NOMO-1 treated with dmso at 0.1 percent for 144 hours (cell line): Measurements from ENCODE around the gene BBS5.
"Not testable (repeated sequence)": the region's sequence is repeated elsewhere in the genome, so short reads cannot be mapped to it uniquely, and the experiment has no call there.

ENCODE experiments used
- DNase-seq: peaks from one replicate; lab custom pipeline; 2025; ENCODE audit not compliant: unreplicated experiment; lab: John Stamatoyannopoulos, UW

The BBS5 gene

DNA sequence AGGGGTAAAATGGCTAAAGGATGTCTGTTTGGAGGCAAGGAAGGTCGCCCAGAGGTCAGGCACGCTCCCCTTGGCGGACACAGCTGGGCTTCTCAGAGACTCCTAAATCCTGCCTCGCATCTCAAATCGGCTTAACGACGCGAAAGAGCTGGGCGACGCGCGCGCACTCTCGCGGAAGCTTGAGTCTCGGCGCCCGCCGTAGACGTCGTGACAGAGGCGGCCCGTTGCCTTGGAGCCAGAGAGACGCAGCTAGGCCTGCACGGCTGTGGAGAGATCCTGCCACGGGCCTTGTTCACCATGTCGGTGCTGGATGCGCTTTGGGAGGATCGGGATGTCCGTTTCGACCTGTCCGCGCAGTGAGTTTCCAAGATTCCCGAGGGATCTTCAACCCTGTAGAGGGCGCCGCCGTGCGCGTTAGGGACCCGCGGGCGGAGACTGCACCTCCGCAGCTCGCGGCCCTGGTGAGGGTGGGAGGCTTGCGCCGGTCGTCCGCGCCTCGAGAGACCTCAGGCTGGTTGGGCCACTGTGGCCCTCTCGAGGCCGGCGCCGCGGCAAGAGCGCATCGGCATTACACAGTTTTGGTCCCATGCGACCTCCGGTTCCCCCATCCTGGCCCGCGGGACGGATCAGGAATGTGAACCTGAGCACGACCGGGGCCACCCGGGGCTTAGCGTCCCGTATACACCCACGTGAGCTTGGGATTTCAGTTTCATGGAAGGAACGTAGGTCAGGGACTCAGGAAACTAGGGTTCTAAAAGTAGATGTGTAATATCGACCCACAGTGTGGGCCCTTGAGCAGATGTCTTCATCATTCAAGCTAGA, at the start of gene BBS5:
Gene BBS5, plus strand, starts transcription at position 238 of the 822 bp plus-strand sequence. Its CDS starts 60 bp downstream, at position 298.
- peak; percentile 74 for DNase-seq

- DNase-seq = not testable (repeated sequence)
Observed at GRCh38 chr2:169431772-169432171, 47.5 kb upstream of the BBS5 start.

- not testable (repeated sequence) for DNase-seq
Observed at GRCh38 chr2:169434236-169434635, 45.1 kb upstream of the BBS5 start.

- DNase-seq = no peak
Observed at GRCh38 chr2:169438466-169439072, 40.7 kb upstream of the BBS5 start.

- DNase-seq = no peak
Observed at GRCh38 chr2:169439900-169440299, 39.4 kb upstream of the BBS5 start.

DNA sequence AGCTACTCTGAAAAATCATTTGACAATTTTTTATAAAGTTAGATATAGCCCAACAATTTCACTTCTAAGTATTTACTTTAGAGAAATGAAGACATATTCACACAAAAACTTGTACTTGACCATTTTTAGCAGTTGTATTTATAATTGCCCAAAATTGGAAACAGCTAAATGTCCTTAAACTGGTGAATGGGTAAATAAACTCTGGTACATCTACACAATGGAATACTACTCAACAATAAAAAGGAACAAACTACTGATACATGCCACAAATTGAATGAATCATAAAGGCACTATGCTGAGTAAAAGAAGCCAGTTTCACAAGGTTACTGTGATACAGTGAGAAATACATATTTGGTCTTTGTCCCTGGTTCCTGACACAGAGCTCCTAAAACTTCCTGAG, 32.8 kb upstream of the BBS5 start:
- DNase-seq = no peak

GRCh38 chr2:169448316-169448715, 31.0 kb upstream of the BBS5 start:
- no peak for DNase-seq

GRCh38 chr2:169448865-169449264, 30.4 kb upstream of the BBS5 start:
- no peak for DNase-seq

DNA sequence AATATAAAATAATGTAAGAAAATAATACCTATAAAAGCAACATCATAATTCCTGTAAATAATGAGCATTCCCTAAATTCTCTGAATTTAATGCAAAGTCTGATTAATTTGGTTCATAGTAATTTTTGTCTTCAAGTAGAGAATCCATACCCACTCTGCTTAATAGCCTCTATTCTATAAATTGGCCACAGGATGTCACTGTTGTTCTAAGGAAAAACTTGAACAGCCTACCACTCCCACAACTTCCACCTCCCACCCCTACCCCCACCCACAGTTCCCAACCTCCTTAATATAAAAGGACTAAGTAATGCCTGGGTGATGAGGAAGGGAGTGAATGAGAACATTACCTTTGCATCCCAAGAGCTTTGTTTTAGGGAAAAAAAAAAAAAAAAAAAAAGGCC, 27.2 kb upstream of the BBS5 start:
- no peak for DNase-seq

DNA sequence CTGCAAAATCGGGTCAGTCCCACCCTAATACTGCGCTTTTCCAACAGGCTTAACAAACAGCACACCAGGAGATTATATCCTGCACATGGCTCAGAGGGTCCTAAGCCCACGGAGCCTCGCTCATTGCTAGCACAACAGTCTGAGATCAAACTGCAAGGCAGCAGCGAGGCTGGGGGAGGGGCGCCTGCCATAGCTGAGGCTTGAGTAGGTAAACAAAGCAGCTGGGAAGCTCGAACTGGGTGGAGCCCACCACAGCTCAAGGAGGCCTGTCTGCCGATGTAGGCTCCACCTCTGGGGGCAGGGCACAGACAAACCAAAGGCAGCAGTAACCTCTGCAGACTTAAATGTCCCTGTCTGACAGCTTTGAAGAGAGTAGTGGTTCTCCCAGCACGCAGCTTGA, 26.2 kb upstream of the BBS5 start:
- not testable (repeated sequence) for DNase-seq

GRCh38 chr2:169461143-169461542, 18.2 kb upstream of the BBS5 start:
- no peak for DNase-seq

DNA sequence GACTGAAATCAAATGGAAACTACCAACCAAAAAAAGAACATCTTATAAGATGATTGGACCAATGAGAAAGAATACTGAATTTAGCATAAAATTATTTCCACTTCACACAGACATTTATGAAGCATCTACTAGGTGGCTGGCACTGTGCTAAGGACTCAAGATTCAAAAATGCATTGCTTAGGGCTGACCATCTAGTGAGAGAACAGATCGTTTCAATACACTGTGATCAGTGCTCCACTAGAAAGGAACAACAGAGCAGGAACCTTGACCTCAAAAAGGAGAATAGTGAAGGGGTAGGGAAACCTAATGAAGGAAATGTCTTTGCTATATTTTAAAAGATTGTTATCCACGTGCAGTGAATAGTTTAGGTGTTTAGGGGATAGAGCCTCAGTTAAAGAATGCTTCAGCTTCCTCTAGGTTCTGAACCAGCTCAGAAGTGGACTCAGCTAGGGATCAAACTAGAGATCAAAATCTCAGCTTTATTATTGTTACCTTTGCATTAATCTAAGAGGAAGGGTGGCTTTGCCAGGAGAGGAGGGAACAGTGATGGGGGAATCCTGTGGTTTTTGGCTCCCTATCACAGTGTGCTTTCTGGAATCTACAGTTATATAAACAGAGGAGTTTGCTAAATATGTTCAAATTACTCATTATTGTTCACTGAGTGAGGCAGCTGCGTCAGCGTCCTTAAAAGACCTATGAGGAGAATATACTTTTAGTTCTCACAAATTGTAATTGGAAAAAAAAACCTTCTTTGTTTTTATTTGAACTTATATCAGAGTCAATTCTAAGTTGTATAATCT, 16.2 kb upstream of the BBS5 start:
- DNase-seq = no peak

DNA sequence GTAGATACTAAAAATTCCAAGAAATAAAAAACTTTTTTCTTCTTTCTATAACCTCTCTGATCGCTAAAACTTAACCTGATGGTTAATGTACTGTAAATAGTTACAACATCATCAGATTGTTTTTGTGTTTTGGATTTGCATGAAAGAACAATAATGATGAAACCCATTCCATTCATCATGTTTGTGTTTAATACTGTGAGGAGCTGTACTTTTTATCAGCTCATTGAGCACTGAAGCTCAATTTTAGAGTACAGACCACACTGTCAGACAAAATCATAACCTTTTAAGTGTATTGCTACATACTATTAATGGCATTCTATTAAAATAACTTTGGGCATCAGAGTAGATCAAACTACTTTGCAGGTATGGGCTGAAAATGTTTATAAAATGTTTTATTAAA, 14.8 kb upstream of the BBS5 start:
- no peak for DNase-seq

DNA sequence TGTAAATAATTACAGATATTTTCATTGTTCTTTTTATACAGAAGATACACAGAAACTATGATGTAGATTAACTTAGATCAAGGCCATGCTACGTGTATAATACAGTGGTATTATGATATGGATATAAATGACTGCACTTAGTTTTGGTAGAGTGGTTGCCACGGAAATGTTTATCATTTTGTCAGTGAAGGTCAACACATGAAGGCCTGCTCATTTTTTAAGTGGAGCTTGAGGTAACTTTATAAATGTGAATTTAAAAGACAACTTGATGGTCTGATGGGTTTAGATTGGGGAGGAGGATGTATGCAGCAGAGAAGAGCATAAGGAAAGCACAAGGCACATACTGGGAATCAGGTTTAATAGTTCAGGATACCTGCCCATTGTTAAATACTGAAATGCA, 14.4 kb upstream of the BBS5 start:
- peak; percentile 7 for DNase-seq

DNA sequence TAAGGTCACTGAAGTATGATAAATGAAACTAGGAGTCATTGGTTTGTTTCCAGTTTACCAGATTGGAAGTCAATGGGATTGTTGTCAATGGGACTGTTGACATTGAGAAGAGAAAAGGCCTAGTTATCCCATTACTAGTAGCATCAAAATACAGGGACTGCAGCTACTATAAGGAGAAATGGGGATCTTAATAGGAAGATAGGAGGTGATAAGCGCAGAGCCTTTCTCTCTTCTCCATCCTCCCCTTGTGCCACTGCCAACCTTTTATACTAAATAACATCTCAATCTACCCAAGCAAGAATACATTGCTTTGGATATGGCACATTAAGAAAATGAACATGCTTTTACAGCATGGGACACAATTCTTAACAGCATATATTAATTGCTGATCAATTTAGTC, 10.5 kb upstream of the BBS5 start:
- no peak for DNase-seq

- DNase-seq = no peak
Observed at GRCh38 chr2:169469952-169470572, 9.2 kb upstream of the BBS5 start.

GRCh38 chr2:169472249-169472648, 7.0 kb upstream of the BBS5 start:
- no peak for DNase-seq

GRCh38 chr2:169476459-169476858, 2.8 kb upstream of the BBS5 start:
- DNase-seq = no peak

DNA sequence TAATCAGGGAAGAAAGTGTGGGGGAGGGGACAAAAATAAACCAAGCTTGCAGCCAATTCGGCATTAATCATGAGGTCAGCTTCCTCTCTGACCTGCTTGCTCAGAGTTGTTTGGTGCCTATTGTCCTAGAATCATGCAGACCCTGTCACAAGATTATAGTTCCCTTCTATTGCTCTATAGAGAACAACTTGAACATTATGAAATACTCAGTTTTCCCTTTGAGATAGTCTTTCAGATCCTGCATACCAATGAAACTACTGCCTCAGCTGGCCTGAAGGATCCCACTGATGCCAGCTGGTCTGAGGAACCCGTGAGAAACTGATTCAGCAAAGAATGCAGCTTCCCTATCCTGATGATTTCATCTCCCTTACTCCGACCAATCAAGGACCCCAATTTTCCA, 955 bp upstream of the BBS5 start:
- DNase-seq = no peak

- DNase-seq = no peak
Observed at GRCh38 chr2:169478745-169479256, 493 bp upstream of the BBS5 start.

DNA sequence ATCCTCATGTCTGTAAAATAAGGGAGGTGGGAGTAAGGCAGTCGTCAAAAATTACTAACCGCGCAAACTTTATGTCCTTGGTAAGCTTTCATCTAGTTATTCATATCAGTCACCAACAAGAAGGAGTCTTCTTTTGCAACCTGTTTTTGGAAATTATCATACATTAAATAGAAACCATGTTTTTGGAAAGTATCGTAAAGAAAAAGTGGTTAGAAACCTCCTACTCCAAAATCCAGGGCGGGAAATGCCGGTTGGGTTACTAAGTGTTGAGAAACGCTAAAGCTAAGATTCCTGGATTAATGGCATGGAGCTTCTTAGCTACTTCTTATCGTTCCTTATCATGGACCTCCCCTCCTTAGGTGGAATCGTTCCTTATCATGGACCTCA, 778 bp downstream of the BBS5 start:
- DNase-seq = no peak
